B cell (primary cell): ENCODE results near the gene ATXN1. TPM values are rescaled to one million over a fixed set of nuclear protein-coding genes. Genes with fewer than 3 reads are reported as not detected.

Experiments
- ATAC-seq: fragments of 200-7000 bp; cut with Tn5 transposase; one replicate; pipeline ENCODE4 v1.10.0; 2021; ENCODE audit warnings: low read depth, mild to moderate bottlenecking, moderate number of reproducible peaks, moderate library complexity
- CTCF ChIA-PET: fragments of 350-600 bp; sonication (Branson Sonifier 250); formaldehyde crosslinking; loops from one replicate; lab custom pipeline; 2021; ENCODE audit warnings: antibody characterized with exemption, inconsistent platforms; lab: Charles Lee
- POLR2A ChIA-PET: fragments of 350-600 bp; sonication (Branson Sonifier 250); formaldehyde crosslinking; loops from one replicate; lab custom pipeline; 2021; ENCODE audit warnings: antibody characterized with exemption; lab: Charles Lee
- DNase-seq: peaks from one replicate; pipeline ENCODE4 v3.0.0; 2013
- H2AFZ ChIP-seq: 2 replicates; pipeline ENCODE4 v1.6.1; 2012; ENCODE audit warnings: mild to moderate bottlenecking, low read depth, low read length; ENCODE audit not compliant: insufficient read depth, poor library complexity, severe bottlenecking
- H3K27ac ChIP-seq, 2 donors: 1 replicate in 1 of 2; 2 replicates in 1 of 2; pipeline ENCODE4 v1.5.1; 2012 to 2013; ENCODE audit warnings: low read length in 2 of 2, mild to moderate bottlenecking in 2 of 2, moderate library complexity in 1 of 2
- H3K27me3 ChIP-seq, 4 experiments: fragments of 200-600 bp in 1 of 4; sonication (generic) in 1 of 4; replicated peaks in 1 of 4; 1 replicate in 2 of 4; 2 replicates in 2 of 4; pipeline versions ENCODE4 v1.6.1 to v1.7.0; 2013 to 2016; ENCODE audit warnings: low read length in 3 of 4, mild to moderate bottlenecking in 2 of 4, mixed read lengths in 1 of 4, moderate library complexity in 1 of 4; ENCODE audit not compliant: insufficient read depth in 4 of 4, control insufficient read depth in 3 of 4; ENCODE audit errors: control extremely low read depth in 1 of 4
- H3K36me3 ChIP-seq, 2 experiments: replicated peaks in 1 of 2; 1 replicate in 1 of 2; 2 replicates in 1 of 2; pipeline versions ENCODE4 v1.6.1 to v1.7.1; 2013; ENCODE audit warnings: low read length in 1 of 2; ENCODE audit not compliant: insufficient read depth in 2 of 2, control insufficient read depth in 1 of 2; ENCODE audit errors: control extremely low read depth in 1 of 2, extremely low read depth in 1 of 2
- H3K4me1 ChIP-seq, 2 donors: fragments of 200-600 bp in 1 of 2; sonication (generic) in 1 of 2; 1 replicate in 1 of 2; 2 replicates in 1 of 2; pipeline versions ENCODE4 v1.5.1 to v1.6.1; 2013 to 2017; ENCODE audit warnings: low read length in 2 of 2; ENCODE audit not compliant: control insufficient read depth in 2 of 2, insufficient read depth in 2 of 2
- H3K4me2 ChIP-seq: replicated peaks from 2 replicates; pipeline ENCODE3; 2012; ENCODE audit warnings: mild to moderate bottlenecking, low read depth, low read length; ENCODE audit not compliant: poor library complexity, severe bottlenecking
- H3K4me3 ChIP-seq, 5 experiments: fragments of 200-600 bp in 1 of 5; sonication (generic) in 1 of 5; 1 replicate in 3 of 5; 2 replicates in 2 of 5; pipeline versions ENCODE4 v1.5.1 to v1.7.0; 2011 to 2016; ENCODE audit warnings: low read length in 4 of 5, mild to moderate bottlenecking in 4 of 5, low read depth in 2 of 5, control low read depth in 1 of 5, moderate library complexity in 1 of 5; ENCODE audit not compliant: insufficient read depth in 1 of 5; ENCODE audit errors: control extremely low read depth in 1 of 5, extremely low read depth in 1 of 5
- H3K79me2 ChIP-seq: fragments of 200-600 bp; sonication (generic); one replicate; pipeline ENCODE4 v1.6.0; 2016; ENCODE audit warnings: low read length; ENCODE audit not compliant: control insufficient read depth, insufficient read depth
- H3K9ac ChIP-seq: fragments of 200-600 bp; sonication (generic); 2 replicates; pipeline ENCODE4 v1.6.1; 2017; ENCODE audit warnings: mild to moderate bottlenecking, low read length, moderate library complexity
- H3K9me3 ChIP-seq, 3 donors: one replicate each; pipeline versions ENCODE4 v1.6.1 to v1.7.1; 2013; ENCODE audit warnings: low read length in 2 of 3; ENCODE audit not compliant: control insufficient read depth in 2 of 3, insufficient read depth in 1 of 3; ENCODE audit errors: control extremely low read depth in 1 of 3
- H4K20me1 ChIP-seq: 2 replicates; pipeline ENCODE4 v1.6.0; 2012; ENCODE audit warnings: mild to moderate bottlenecking, low read length; ENCODE audit not compliant: insufficient read depth, control insufficient read depth, poor library complexity, severe bottlenecking
- H3K27ac Mint-ChIP-seq: one replicate; pipeline ENCODE4 v1.8.0; 2021; ENCODE audit warnings: mixed read lengths
- H3K27me3 Mint-ChIP-seq: one replicate; pipeline ENCODE4 v1.8.0; 2021; ENCODE audit warnings: mixed read lengths
- H3K4me1 Mint-ChIP-seq: one replicate; pipeline ENCODE4 v1.8.0; 2021; ENCODE audit warnings: mixed read lengths
- H3K4me3 Mint-ChIP-seq: one replicate; pipeline ENCODE4 v1.8.0; 2021; ENCODE audit warnings: mixed read lengths
- H3K9me3 Mint-ChIP-seq: one replicate; pipeline ENCODE4 v1.8.0; 2022; ENCODE audit warnings: mixed read lengths; ENCODE audit not compliant: insufficient read depth
- CTCF ChIP-seq: fragments of 200-600 bp; IDR thresholded peaks from one replicate; pipeline ENCODE4 v1.8.0; 2022; ENCODE audit warnings: antibody characterized with exemption, mild to moderate bottlenecking
- EZH2 ChIP-seq: IDR thresholded peaks from 2 replicates; pipeline ENCODE4 v1.6.1; 2012; ENCODE audit warnings: borderline replicate concordance, low read depth, mild to moderate bottlenecking, moderate library complexity, low read length; ENCODE audit not compliant: insufficient read depth, poor library complexity, severe bottlenecking
- WGBS: methylation state at CpG from one replicate; pipeline ENCODE4 v1.1.5; 2013; ENCODE audit warnings: missing lambda C conversion rate; ENCODE audit not compliant: insufficient coverage; 5-methylcytosine and 5-hydroxymethylcytosine counted together
- intact Hi-C: fragments of 100-400 bp; cut with micrococcal nuclease; formaldehyde crosslinking; loops from one replicate; pipeline ENCODE4 v1.10.0; 2022
- polyA plus RNA-seq: library from polyadenylated mRNA; depleted of rRNA; stranded (reverse); fragments of >200 nt; gene quantifications from 2 replicates; pipeline ENCODE4 v1.2.3, GENCODE V29; 2012
- total RNA-seq, 2 donors: library from RNA; stranded (reverse); fragments of 120-200 nt in 1 of 2; gene quantifications; 1 replicate in 1 of 2; 2 replicates in 1 of 2; pipeline versions ENCODE4 v1.2.3 to v1.2.4, GENCODE V29; 2013 to 2022

ATXN1 gene
- total and polyA plus RNA-seq, 2 donors (not counting 1 experiment from before 2014, with no cell fraction given), result 5.7 to 63.8 TPM

GRCh38 chr6:16523606-16524379 is 237.5 kb downstream of the ATXN1 start:
- no peak overlapping the region for H2AFZ ChIP-seq
- WGBS, result 92% methylated on average over 5 of the region's 10 CpGs
- Mint-ChIP-seq H3K27me3 (peaks cover 7% of the 10 kb centered on the region), H3K4me1 (no peaks in the 10 kb centered on the region), H3K9me3 (peaks cover 4% of the 10 kb centered on the region), H3K27ac (no peak overlapping the region), H3K4me3 (no peak overlapping the region)
- H3K27me3 ChIP-seq, result no peaks in the 10 kb centered on the region
- no peak overlapping the region for H3K9ac ChIP-seq
- H3K79me2 ChIP-seq, result no peaks in the 10 kb centered on the region
- H3K36me3 ChIP-seq, result no peaks in the 10 kb centered on the region
- CTCF ChIA-PET, result interaction anchor here (1.2 to 1.4 kb wide), 3 partner anchors 10 to 247 kb away, joined by 3 to 5 read pairs (median 4); no protein-coding TSS in a partner anchor
- no peak for DNase-seq
- POLR2A ChIA-PET, result no interaction called here
- H3K9me3 ChIP-seq, result no peaks in the 10 kb centered on the region
- ATAC-seq, result no peak
- TF ChIP-seq CTCF (no peak), EZH2 (no peak)
- H3K27ac ChIP-seq, result no peak overlapping the region
- no peak overlapping the region for H3K4me2 ChIP-seq
- H3K4me1 ChIP-seq, result no peaks in the 10 kb centered on the region
- intact Hi-C loops, result no loop called here
- H3K4me3 ChIP-seq, result no peak overlapping the region
- H4K20me1 ChIP-seq, result no peaks in the 10 kb centered on the region

- no peaks in the 10 kb centered on the region for H3K36me3 ChIP-seq
- Mint-ChIP-seq H3K9me3 (peaks cover 4% of the 10 kb centered on the region), H3K4me1 (peaks cover 3% of the 10 kb centered on the region), H3K27ac (no peak overlapping the region), H3K4me3 (no peak overlapping the region), H3K27me3 (peaks cover 7% of the 10 kb centered on the region)
- TF ChIP-seq CTCF (no peak), EZH2 (no peak)
- intact Hi-C loops, result no loop called here
- no peak overlapping the region for H3K27ac ChIP-seq
- DNase-seq, result no peak
- no peaks in the 10 kb centered on the region for H3K27me3 ChIP-seq
- CTCF ChIA-PET, result interaction anchor here (1.2 to 1.4 kb wide), 3 partner anchors 9 to 248 kb away, joined by 3 to 5 read pairs (median 4); no protein-coding TSS in a partner anchor
- H3K4me1 ChIP-seq, result peaks cover 0 to 5% of the 10 kb centered on the region in 2 donors
- no peaks in the 10 kb centered on the region for H3K9me3 ChIP-seq
- no peak overlapping the region for H2AFZ ChIP-seq
- ATAC-seq, result no peak
- H4K20me1 ChIP-seq, result no peaks in the 10 kb centered on the region
- H3K4me3 ChIP-seq, result no peak overlapping the region
- no peak overlapping the region for H3K4me2 ChIP-seq
- POLR2A ChIA-PET, result no interaction called here
- WGBS, result 94% methylated on average over 5 of the region's 6 CpGs
- H3K9ac ChIP-seq, result no peak overlapping the region
- no peaks in the 10 kb centered on the region for H3K79me2 ChIP-seq
These were observed 238.3 kb downstream of the ATXN1 start for GRCh38 chr6:16522937-16523336.
